Left lung (tissue), 10 donors: ENCODE results near the gene CSRP2. TPM values are rescaled to one million over a fixed set of nuclear protein-coding genes. Genes with fewer than 3 reads are reported as not detected.

Source experiments
- ATAC-seq: fragments of 200-7000 bp; cut with Tn5 transposase; one replicate; pipeline ENCODE4 v1.9.1; 2020; ENCODE audit warnings: moderate library complexity
- DNase-seq, 4 donors: peaks; one replicate each; pipeline ENCODE4 v3.0.0-alpha.2; 2013 to 2020
- H3K27ac ChIP-seq, 2 donors: fragments of 200-600 bp; sonication (generic) in 1 of 2; one replicate each; pipeline versions ENCODE4 v1.5.0 to v1.8.0; 2020 to 2021
- H3K27me3 ChIP-seq, 2 donors: fragments of 200-600 bp; sonication (generic) in 1 of 2; one replicate each; pipeline versions ENCODE4 v1.5.0 to v1.8.0; 2020 to 2021
- H3K36me3 ChIP-seq, 2 donors: fragments of 200-600 bp; sonication (generic) in 1 of 2; one replicate each; pipeline versions ENCODE4 v1.5.0 to v1.8.0; 2020 to 2021
- H3K4me1 ChIP-seq, 2 donors: fragments of 200-600 bp; one replicate each; pipeline ENCODE4 v1.8.0; 2021
- H3K4me3 ChIP-seq, 2 donors: fragments of 200-600 bp; sonication (generic) in 1 of 2; one replicate each; pipeline versions ENCODE4 v1.5.0 to v1.8.0; 2020 to 2021; ENCODE audit warnings: mild to moderate bottlenecking in 1 of 2
- H3K9me3 ChIP-seq, 2 donors: fragments of 200-600 bp; sonication (generic) in 1 of 2; one replicate each; pipeline versions ENCODE4 v1.5.0 to v1.8.0; 2020 to 2021
- CTCF ChIP-seq, 2 donors: fragments of 200-600 bp; sonication (generic) in 1 of 2; IDR thresholded peaks; one replicate each; pipeline versions ENCODE4 v1.5.0 to v1.8.0; 2021; ENCODE audit warnings: antibody characterized with exemption in 2 of 2
- intact Hi-C, 2 donors: fragments of 100-400 bp; cut with DNase I; formaldehyde crosslinking; loops; one replicate each; pipeline versions ENCODE4 v1.11.2 to v1.14.2; 2022
- polyA plus RNA-seq, 6 donors: library from polyadenylated mRNA; unstranded; fragments of 120-200 nt; gene quantifications; one replicate each; pipeline ENCODE4 v1.2.1, GENCODE V29; 2013; ENCODE audit not compliant: insufficient read length in 6 of 6
- total RNA-seq, 2 donors: library from RNA; stranded (reverse); fragmentation: NEBNext Ultra II Directional; extraction: Animal tissue kit (Norgen Biotek cat#: 25700); gene quantifications; one replicate each; pipeline ENCODE4 v1.2.1, GENCODE V29; 2021
- donor health status: DM: no; HTN: yes; CAD: no.
- donor health status: DM: no; HTN: no; CAD: no.

CSRP2 gene
- total and polyA plus RNA-seq, 8 donors: 21.0 to 28.9 (median 24.0) TPM

- TF ChIP-seq CTCF (IDR thresholded peaks at IDR 0.05): no peak
- no peaks in the 10 kb centered on the region for H3K9me3 ChIP-seq
- H3K4me3 ChIP-seq: no peak overlapping the region
- no peak for DNase-seq
- H3K27me3 ChIP-seq: no peaks in the 10 kb centered on the region
- H3K4me1 ChIP-seq: no peaks in the 10 kb centered on the region
- no peak for ATAC-seq
- no peak overlapping the region for H3K27ac ChIP-seq
- peaks cover 0 to 43% of the 10 kb centered on the region in 2 donors for H3K36me3 ChIP-seq
- intact Hi-C loops: no loop called here
Observed at GRCh38 chr12:76810671-76811419, 68.0 kb downstream of the CSRP2 start.

Other genes with a start within 250 kb of the CSRP2 start
- gene ZDHHC17, start 114.9 kb downstream of the CSRP2 start, total RNA-seq: 10 to 100 TPM; 26.8 to 32.1 TPM
- gene ZDHHC17, start 114.9 kb downstream of the CSRP2 start, polyA plus RNA-seq: 10 to 100 TPM; 69.9 to 99.6 (median 78.5) TPM
- 1 to 10 TPM; 1.7 to 1.8 TPM for gene E2F7, start 186.6 kb upstream of the CSRP2 start, total RNA-seq
- gene E2F7, start 186.6 kb upstream of the CSRP2 start, polyA plus RNA-seq: 10 to 100 TPM in 1 of 6 donors, 1 to 10 TPM in 5; 6.1 to 10.9 (median 7.2) TPM